ENCODE results near the gene MRPL4. TPM values are rescaled to one million over a fixed set of nuclear protein-coding genes. Genes with fewer than 3 reads are reported as not detected.

The MRPL4 gene
- total and polyA plus RNA-seq, 4 donors, result 21.5 to 74.8 (median 33.7) TPM

DNA sequence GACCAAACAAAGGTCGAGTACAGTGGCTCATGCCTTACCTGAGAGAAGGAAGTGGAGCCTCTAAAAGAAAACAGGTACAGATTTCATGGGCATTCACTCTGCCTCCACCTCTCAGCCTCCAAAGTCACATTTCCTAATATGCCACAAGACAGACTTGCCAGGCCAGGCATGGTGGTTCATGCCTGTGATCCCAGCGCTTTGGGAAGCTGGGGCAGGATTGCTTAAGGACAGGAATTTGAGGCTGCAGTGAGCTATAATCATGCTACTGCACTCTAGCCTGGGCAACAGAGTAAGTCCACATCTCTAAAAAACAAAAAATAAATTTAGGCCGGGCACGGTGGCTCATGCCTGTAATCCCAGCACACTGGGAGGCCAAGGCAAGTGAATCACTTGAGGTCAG, 46.4 kb upstream of the MRPL4 start:
- Histone ChIP-seq H3K36me3 (ENCODE audit: control insufficient read depth in 4 of 4, insufficient read depth in 3 of 4, low read depth in 1 of 4, low read length in 3 of 4) (no peaks in the 10 kb centered on the region), H3K27ac (ENCODE audit: low read depth in 1 of 2, low read length in 2 of 2) (no peak overlapping the region), H3K4me3 (ENCODE audit: low read depth in 1 of 3, low read length in 3 of 3) (no peak overlapping the region), H3K4me1 (ENCODE audit: control insufficient read depth in 4 of 4, insufficient read depth in 4 of 4, low read length in 3 of 4) (no peaks in the 10 kb centered on the region), H3K27me3 (ENCODE audit: control insufficient read depth in 4 of 4, insufficient read depth in 4 of 4, low read length in 3 of 4) (no peaks in the 10 kb centered on the region), H3K9me3 (ENCODE audit: control insufficient read depth in 4 of 4, low read length in 3 of 4) (no peaks in the 10 kb centered on the region), H3K9ac (ENCODE audit: low read depth in 1 of 2, low read length in 2 of 2) (no peak overlapping the region)
- 96% methylated on average over 4 of the region's 4 CpGs for WGBS
- no peak for DNase-seq (ENCODE audit: low spot score)
- no peak for TF ChIP-seq EGR1 (IDR thresholded peaks at IDR 0.05; ENCODE audit: low read depth in 2 of 2)
- no peak for TF ChIP-seq FOXA2 (IDR thresholded peaks at IDR 0.05)
- no peak for TF ChIP-seq SP1 (IDR thresholded peaks at IDR 0.05)
- no peak for TF ChIP-seq HNF4A (conservative IDR thresholded peaks at IDR 0.05)
- TF ChIP-seq YY1 (IDR thresholded peaks at IDR 0.05), result no peak
- TF ChIP-seq, protein P1, sequence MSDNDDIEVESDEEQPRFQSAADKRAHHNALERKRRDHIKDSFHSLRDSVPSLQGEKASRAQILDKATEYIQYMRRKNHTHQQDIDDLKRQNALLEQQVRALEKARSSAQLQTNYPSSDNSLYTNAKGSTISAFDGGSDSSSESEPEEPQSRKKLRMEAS (IDR thresholded peaks at IDR 0.05), result no peak
- TF ChIP-seq ZBTB33 (IDR thresholded peaks at IDR 0.05), result no peak
- no peak for TF ChIP-seq TAF1 (conservative IDR thresholded peaks at IDR 0.05)
- TF ChIP-seq, protein P2, sequence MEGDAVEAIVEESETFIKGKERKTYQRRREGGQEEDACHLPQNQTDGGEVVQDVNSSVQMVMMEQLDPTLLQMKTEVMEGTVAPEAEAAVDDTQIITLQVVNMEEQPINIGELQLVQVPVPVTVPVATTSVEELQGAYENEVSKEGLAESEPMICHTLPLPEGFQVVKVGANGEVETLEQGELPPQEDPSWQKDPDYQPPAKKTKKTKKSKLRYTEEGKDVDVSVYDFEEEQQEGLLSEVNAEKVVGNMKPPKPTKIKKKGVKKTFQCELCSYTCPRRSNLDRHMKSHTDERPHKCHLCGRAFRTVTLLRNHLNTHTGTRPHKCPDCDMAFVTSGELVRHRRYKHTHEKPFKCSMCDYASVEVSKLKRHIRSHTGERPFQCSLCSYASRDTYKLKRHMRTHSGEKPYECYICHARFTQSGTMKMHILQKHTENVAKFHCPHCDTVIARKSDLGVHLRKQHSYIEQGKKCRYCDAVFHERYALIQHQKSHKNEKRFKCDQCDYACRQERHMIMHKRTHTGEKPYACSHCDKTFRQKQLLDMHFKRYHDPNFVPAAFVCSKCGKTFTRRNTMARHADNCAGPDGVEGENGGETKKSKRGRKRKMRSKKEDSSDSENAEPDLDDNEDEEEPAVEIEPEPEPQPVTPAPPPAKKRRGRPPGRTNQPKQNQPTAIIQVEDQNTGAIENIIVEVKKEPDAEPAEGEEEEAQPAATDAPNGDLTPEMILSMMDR (IDR thresholded peaks at IDR 0.05; ENCODE audit: low read depth, low read length, missing input control), result no peak
- TF ChIP-seq FOXA1 (IDR thresholded peaks at IDR 0.05), result no peak

- 93% methylated on average over 10 of the region's 10 CpGs for WGBS
- H3K9ac ChIP-seq (ENCODE audit: low read depth in 1 of 2, low read length in 2 of 2), result no peak overlapping the region
Measured at GRCh38 chr19:10206226-10206885, 45.7 kb upstream of the MRPL4 start.

GRCh38 chr19:10207026-10207425, 45.0 kb upstream of the MRPL4 start:
- no peaks in the 10 kb centered on the region for H3K36me3 ChIP-seq (ENCODE audit: control insufficient read depth in 4 of 4, insufficient read depth in 3 of 4, low read depth in 1 of 4, low read length in 3 of 4)
- H3K9me3 ChIP-seq (ENCODE audit: control insufficient read depth in 4 of 4, low read length in 3 of 4), result no peaks in the 10 kb centered on the region
- H3K9ac ChIP-seq (ENCODE audit: low read depth in 1 of 2, low read length in 2 of 2), result no peak overlapping the region
- WGBS, result 98% methylated on average over 1 of the region's 1 CpG
- no peaks in the 10 kb centered on the region for H3K4me1 ChIP-seq (ENCODE audit: control insufficient read depth in 4 of 4, insufficient read depth in 4 of 4, low read length in 3 of 4)
- H3K27ac ChIP-seq (ENCODE audit: low read depth in 1 of 2, low read length in 2 of 2), result no peak overlapping the region
- H3K4me3 ChIP-seq (ENCODE audit: low read depth in 1 of 3, low read length in 3 of 3), result no peak overlapping the region
- DNase-seq (ENCODE audit: low spot score), result no peak
- H3K27me3 ChIP-seq (ENCODE audit: control insufficient read depth in 4 of 4, insufficient read depth in 4 of 4, low read length in 3 of 4), result no peaks in the 10 kb centered on the region
- TF ChIP-seq, protein P2 (IDR thresholded peaks at IDR 0.05; ENCODE audit: low read depth, low read length, missing input control), result no peak
- TF ChIP-seq TAF1 (conservative IDR thresholded peaks at IDR 0.05), result no peak

More at GRCh38 chr19:10206226-10206885, 45.7 kb upstream of the MRPL4 start:
- H3K27me3 ChIP-seq (ENCODE audit: control insufficient read depth in 4 of 4, insufficient read depth in 4 of 4, low read length in 3 of 4), result no peaks in the 10 kb centered on the region
- no peaks in the 10 kb centered on the region for H3K36me3 ChIP-seq (ENCODE audit: control insufficient read depth in 4 of 4, insufficient read depth in 3 of 4, low read depth in 1 of 4, low read length in 3 of 4)
- H3K27ac ChIP-seq (ENCODE audit: low read depth in 1 of 2, low read length in 2 of 2), result no peak overlapping the region
- H3K4me1 ChIP-seq (ENCODE audit: control insufficient read depth in 4 of 4, insufficient read depth in 4 of 4, low read length in 3 of 4), result no peaks in the 10 kb centered on the region
- no peaks in the 10 kb centered on the region for H3K9me3 ChIP-seq (ENCODE audit: control insufficient read depth in 4 of 4, low read length in 3 of 4)
- TF ChIP-seq NR2F2 (IDR thresholded peaks at IDR 0.05), result no peak
- TF ChIP-seq, protein P1 (IDR thresholded peaks at IDR 0.05), result no peak
- TF ChIP-seq EGR1 (IDR thresholded peaks at IDR 0.05; ENCODE audit: low read depth in 2 of 2), result no peak
- TF ChIP-seq RXRA (IDR thresholded peaks at IDR 0.05), result no peak
- TF ChIP-seq FOXA1 (IDR thresholded peaks at IDR 0.05), result no peak
- TF ChIP-seq SP1 (IDR thresholded peaks at IDR 0.05), result no peak
- no peak for TF ChIP-seq HNF4G (IDR thresholded peaks at IDR 0.05)
- no peak for TF ChIP-seq HNF4A (conservative IDR thresholded peaks at IDR 0.05)
- TF ChIP-seq RAD21 (IDR thresholded peaks at IDR 0.05), result no peak
- TF ChIP-seq JUND (IDR thresholded peaks at IDR 0.05), result no peak
- no peak overlapping the region for H3K4me3 ChIP-seq (ENCODE audit: low read depth in 1 of 3, low read length in 3 of 3)
- no peak for DNase-seq (ENCODE audit: low spot score)

Measured in liver (tissue), 9 donors.